Panc1 (cell line): ENCODE results near the gene CHRNA5. TPM values are rescaled to one million over a fixed set of nuclear protein-coding genes. Genes with fewer than 3 reads are reported as not detected.

ENCODE experiments used
- ATAC-seq: fragments of 200-7000 bp; cut with Tn5 transposase; 2 replicates; pipeline ENCODE4 v1.9.1; 2020; ENCODE audit warnings: mild to moderate bottlenecking, moderate library complexity
- BruUV-seq: library from RNA; stranded (reverse); fragments of 400-500 nt; replicated peaks from 2 replicates; lab custom pipeline; 2021; lab: Mats Ljungman, UMichigan
- CTCF ChIA-PET: fragments of 300-600 bp; sonication (Branson Sonifier 250); formaldehyde crosslinking; loops from one replicate; lab custom pipeline; 2022; ENCODE audit warnings: antibody characterized with exemption; lab: Charles Lee
- POLR2A ChIA-PET: fragments of 300-600 bp; sonication (Branson Sonifier 250); formaldehyde crosslinking; loops from one replicate; lab custom pipeline; 2022; ENCODE audit warnings: antibody characterized with exemption; lab: Charles Lee
- DNase-seq: peaks from one replicate; pipeline ENCODE4 v3.0.0-alpha.2; 2010; ENCODE audit warnings: low read depth, low spot score
- H3K27ac ChIP-seq: 2 replicates; pipeline ENCODE4 v1.5.1; 2011; ENCODE audit warnings: mild to moderate bottlenecking, low read length, inconsistent platforms
- H3K27me3 ChIP-seq: fragments of 200-500 bp; sonication (Bioruptor generic); 2 replicates; pipeline ENCODE4 v1.6.0; 2014; ENCODE audit warnings: low read length, inconsistent platforms; ENCODE audit not compliant: control insufficient read depth, insufficient read depth
- H3K36me3 ChIP-seq: fragments of 200-500 bp; sonication (Bioruptor generic); 2 replicates; pipeline ENCODE4 v1.5.1; 2014; ENCODE audit warnings: inconsistent platforms, mild to moderate bottlenecking, low read length, moderate library complexity; ENCODE audit not compliant: control insufficient read depth, insufficient read depth
- H3K4me1 ChIP-seq: 2 replicates; pipeline ENCODE4 v1.5.1; 2011; ENCODE audit warnings: inconsistent platforms, mild to moderate bottlenecking, low read length, moderate library complexity; ENCODE audit not compliant: control insufficient read depth, insufficient read depth
- H3K4me3 ChIP-seq, 2 experiments: 2 replicates each; pipeline ENCODE4 v1.5.1; 2011 to 2012; ENCODE audit warnings: low read depth in 2 of 2, low read length in 2 of 2, mild to moderate bottlenecking in 2 of 2, inconsistent platforms in 1 of 2, moderate library complexity in 1 of 2
- H3K9me3 ChIP-seq: fragments of 200-500 bp; sonication (Bioruptor generic); 2 replicates; pipeline ENCODE4 v1.5.1; 2014; ENCODE audit warnings: low read depth, mild to moderate bottlenecking, inconsistent platforms, low read length, moderate library complexity; ENCODE audit not compliant: control insufficient read depth, insufficient read depth
- POLR2AphosphoS5 ChIP-seq: IDR thresholded peaks from 2 replicates; pipeline ENCODE4 v1.6.1; 2012; ENCODE audit warnings: mild to moderate bottlenecking, low read depth, low read length, moderate library complexity
- SIN3A ChIP-seq: IDR thresholded peaks from 2 replicates; pipeline ENCODE4 v1.6.1; 2012; ENCODE audit warnings: low read depth, mild to moderate bottlenecking, low read length, moderate library complexity, borderline replicate concordance; ENCODE audit not compliant: insufficient read depth
- TCF7L2 ChIP-seq: IDR thresholded peaks from 2 replicates; pipeline ENCODE4 v1.6.1; 2011; ENCODE audit warnings: mild to moderate bottlenecking, low read depth, low read length, inconsistent platforms
- in situ Hi-C: cut with HindIII; loops from 2 replicates; pipeline ENCODE4 v1.10.0; 2016; ENCODE audit warnings: low sequenced_read_pairs, low pct_unique_long_range_greater_than_20kb
- intact Hi-C: fragments of 100-400 bp; cut with micrococcal nuclease; formaldehyde crosslinking; loops from one replicate; pipeline ENCODE4 v1.10.0; 2022; ENCODE audit not compliant: unreplicated experiment
- total RNA-seq: library from RNA; stranded (reverse); gene quantifications from one replicate; pipeline ENCODE4 v1.2.1, GENCODE V29; 2021; ENCODE audit not compliant: unreplicated experiment
- TF ChIP-seq, protein P1 (sequence below), 2 experiments: IDR thresholded peaks; 2 replicates each; pipeline ENCODE4 v1.6.1; 2011 to 2012; ENCODE audit warnings: low read depth in 2 of 2, control low read depth in 1 of 2, low read length in 1 of 2, mild to moderate bottlenecking in 1 of 2, moderate library complexity in 1 of 2; ENCODE audit not compliant: insufficient read depth in 1 of 2
- TF ChIP-seq, protein P2 (sequence below): fragments of 450-650 bp; IDR thresholded peaks from 2 replicates; pipeline ENCODE4 v1.5.1; 2017; ENCODE audit warnings: mild to moderate bottlenecking

CHRNA5 gene
- total RNA-seq, 1 experiment from 2014 or later, result 52.4 TPM

DNA sequence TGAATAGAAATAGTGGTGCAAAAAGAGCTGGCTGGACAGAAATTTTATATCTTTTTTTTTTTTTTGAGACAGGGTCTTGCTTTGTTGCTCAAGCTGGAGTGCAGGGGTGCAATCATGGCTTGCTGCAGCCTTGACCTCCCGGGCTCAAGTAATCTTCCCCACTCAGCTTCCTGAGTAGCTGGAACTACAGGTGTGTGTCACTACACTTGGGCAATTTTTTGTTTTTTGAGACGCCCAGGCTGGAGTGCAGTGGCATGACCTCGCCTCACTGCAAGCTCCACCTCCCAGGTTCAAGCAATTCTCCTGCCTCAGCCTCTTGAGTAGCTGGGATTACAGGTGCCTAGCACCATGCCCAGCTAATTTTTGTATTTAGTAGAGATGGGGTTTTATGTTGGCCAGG lies 33.0 kb downstream of the CHRNA5 start:
- no TSS peak for BruUV-seq
- ATAC-seq, result no peak
- in situ Hi-C loops, result no loop called here

DNA sequence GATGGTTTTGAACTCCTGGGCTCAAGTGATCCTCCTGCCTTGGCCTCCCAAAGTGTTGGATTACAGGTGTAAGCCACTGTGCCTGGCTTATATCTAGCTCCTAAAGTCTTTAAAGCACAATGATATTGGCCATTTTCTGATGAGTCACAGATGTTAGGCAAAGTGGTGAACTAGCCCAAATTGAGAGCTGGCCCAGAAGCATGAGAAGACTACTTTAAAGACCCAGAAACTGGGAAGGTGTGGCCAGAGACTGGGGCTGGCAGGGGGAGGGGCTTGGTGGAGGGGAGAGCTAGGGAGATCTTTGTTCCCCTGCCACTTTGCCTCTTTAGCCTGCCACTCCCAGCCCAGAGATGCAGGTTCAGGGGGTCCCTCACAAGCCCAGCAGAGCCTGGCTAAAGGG lies 33.9 kb downstream of the CHRNA5 start:
- Histone ChIP-seq H3K4me3 (no peak overlapping the region), H3K36me3 (no peaks in the 10 kb centered on the region), H3K4me1 (no peaks in the 10 kb centered on the region), H3K9me3 (no peaks in the 10 kb centered on the region), H3K27ac (no peak overlapping the region), H3K27me3 (no peaks in the 10 kb centered on the region)
- ChIA-PET CTCF (no interaction called here), POLR2A (no interaction called here)
- intact Hi-C loops (no loop called here), in situ Hi-C loops (no loop called here)
- no TSS peak for BruUV-seq
- TF ChIP-seq POLR2AphosphoS5 (no peak), SIN3A (no peak), TCF7L2 (no peak)
- TF ChIP-seq, protein P1, sequence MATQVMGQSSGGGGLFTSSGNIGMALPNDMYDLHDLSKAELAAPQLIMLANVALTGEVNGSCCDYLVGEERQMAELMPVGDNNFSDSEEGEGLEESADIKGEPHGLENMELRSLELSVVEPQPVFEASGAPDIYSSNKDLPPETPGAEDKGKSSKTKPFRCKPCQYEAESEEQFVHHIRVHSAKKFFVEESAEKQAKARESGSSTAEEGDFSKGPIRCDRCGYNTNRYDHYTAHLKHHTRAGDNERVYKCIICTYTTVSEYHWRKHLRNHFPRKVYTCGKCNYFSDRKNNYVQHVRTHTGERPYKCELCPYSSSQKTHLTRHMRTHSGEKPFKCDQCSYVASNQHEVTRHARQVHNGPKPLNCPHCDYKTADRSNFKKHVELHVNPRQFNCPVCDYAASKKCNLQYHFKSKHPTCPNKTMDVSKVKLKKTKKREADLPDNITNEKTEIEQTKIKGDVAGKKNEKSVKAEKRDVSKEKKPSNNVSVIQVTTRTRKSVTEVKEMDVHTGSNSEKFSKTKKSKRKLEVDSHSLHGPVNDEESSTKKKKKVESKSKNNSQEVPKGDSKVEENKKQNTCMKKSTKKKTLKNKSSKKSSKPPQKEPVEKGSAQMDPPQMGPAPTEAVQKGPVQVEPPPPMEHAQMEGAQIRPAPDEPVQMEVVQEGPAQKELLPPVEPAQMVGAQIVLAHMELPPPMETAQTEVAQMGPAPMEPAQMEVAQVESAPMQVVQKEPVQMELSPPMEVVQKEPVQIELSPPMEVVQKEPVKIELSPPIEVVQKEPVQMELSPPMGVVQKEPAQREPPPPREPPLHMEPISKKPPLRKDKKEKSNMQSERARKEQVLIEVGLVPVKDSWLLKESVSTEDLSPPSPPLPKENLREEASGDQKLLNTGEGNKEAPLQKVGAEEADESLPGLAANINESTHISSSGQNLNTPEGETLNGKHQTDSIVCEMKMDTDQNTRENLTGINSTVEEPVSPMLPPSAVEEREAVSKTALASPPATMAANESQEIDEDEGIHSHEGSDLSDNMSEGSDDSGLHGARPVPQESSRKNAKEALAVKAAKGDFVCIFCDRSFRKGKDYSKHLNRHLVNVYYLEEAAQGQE (IDR thresholded peaks at IDR 0.05; ENCODE audit: insufficient read depth in 1 of 2, low read depth in 2 of 2, low read length in 1 of 2), result no peak
- TF ChIP-seq, protein P2, sequence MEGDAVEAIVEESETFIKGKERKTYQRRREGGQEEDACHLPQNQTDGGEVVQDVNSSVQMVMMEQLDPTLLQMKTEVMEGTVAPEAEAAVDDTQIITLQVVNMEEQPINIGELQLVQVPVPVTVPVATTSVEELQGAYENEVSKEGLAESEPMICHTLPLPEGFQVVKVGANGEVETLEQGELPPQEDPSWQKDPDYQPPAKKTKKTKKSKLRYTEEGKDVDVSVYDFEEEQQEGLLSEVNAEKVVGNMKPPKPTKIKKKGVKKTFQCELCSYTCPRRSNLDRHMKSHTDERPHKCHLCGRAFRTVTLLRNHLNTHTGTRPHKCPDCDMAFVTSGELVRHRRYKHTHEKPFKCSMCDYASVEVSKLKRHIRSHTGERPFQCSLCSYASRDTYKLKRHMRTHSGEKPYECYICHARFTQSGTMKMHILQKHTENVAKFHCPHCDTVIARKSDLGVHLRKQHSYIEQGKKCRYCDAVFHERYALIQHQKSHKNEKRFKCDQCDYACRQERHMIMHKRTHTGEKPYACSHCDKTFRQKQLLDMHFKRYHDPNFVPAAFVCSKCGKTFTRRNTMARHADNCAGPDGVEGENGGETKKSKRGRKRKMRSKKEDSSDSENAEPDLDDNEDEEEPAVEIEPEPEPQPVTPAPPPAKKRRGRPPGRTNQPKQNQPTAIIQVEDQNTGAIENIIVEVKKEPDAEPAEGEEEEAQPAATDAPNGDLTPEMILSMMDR, result no peak
- DNase-seq (no peak), ATAC-seq (no peak)

More for the DNA sequence above, 33.0 kb downstream of the CHRNA5 start:
- ChIA-PET CTCF (interaction anchor here (0.6 to 0.7 kb wide), 2 partner anchors 21 to 40 kb away, joined by 3 to 6 read pairs; no protein-coding TSS in a partner anchor), POLR2A (no interaction called here)
- TF ChIP-seq POLR2AphosphoS5, result no peak
- intact Hi-C loops, result no loop called here
- Histone ChIP-seq H3K4me1 (no peaks in the 10 kb centered on the region), H3K27ac (no peak overlapping the region), H3K4me3 (no peak overlapping the region), H3K36me3 (no peaks in the 10 kb centered on the region), H3K27me3 (no peaks in the 10 kb centered on the region), H3K9me3 (no peaks in the 10 kb centered on the region)
- no peak for DNase-seq

DNA sequence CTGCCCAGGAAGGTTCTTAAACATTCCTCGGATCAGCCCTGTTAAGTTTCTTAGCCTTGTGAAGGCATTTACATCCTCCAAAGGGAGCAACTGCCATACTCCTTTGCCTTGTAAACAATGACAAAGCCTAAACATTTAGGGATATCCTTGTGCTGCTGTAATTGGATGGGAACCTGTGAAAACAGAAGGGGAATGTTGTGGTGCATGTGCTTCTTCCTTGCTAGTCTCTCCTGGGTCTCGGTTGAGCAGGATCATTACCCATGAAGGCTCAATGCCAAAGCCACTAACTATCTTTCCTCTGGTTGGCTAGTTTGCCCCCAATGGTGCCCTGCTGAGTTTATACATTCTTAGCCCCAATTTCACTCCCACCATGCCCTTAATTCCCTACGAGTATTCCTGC lies 38.1 kb downstream of the CHRNA5 start:
- no peak for ATAC-seq
- ChIA-PET CTCF (no interaction called here), POLR2A (no interaction called here)

More for the DNA sequence above, 38.1 kb downstream of the CHRNA5 start:
- no peaks in the 10 kb centered on the region for H3K27me3 ChIP-seq
- DNase-seq, result no peak
- intact Hi-C loops (no loop called here), in situ Hi-C loops (no loop called here)
- no peaks in the 10 kb centered on the region for H3K4me1 ChIP-seq
- no peak overlapping the region for H3K4me3 ChIP-seq
- no TSS peak for BruUV-seq
- no peaks in the 10 kb centered on the region for H3K36me3 ChIP-seq
- H3K27ac ChIP-seq, result no peak overlapping the region
- no peaks in the 10 kb centered on the region for H3K9me3 ChIP-seq
- TF ChIP-seq POLR2AphosphoS5 (no peak), TCF7L2 (no peak), SIN3A (no peak)
- TF ChIP-seq, protein P2, result no peak
- TF ChIP-seq, protein P1 (IDR thresholded peaks at IDR 0.05; ENCODE audit: insufficient read depth in 1 of 2, low read depth in 2 of 2, low read length in 1 of 2), result no peak
